HFFc6 (cell line): ENCODE data around the gene BMP8B. TPM values are rescaled to one million over a fixed set of nuclear protein-coding genes. Genes with fewer than 3 reads are reported as not detected.

Source experiments
- DNase-seq: peaks from one replicate; pipeline ENCODE4 v3.0.0-alpha.2; 2018
- H3K27ac Mint-ChIP-seq: 2 replicates; pipeline ENCODE4 v1.8.0; 2020; ENCODE audit warnings: mild to moderate bottlenecking, mixed read lengths
- H3K27me3 Mint-ChIP-seq: 2 replicates; pipeline ENCODE4 v1.8.0; 2021; ENCODE audit warnings: mild to moderate bottlenecking, moderate library complexity, mixed read lengths; ENCODE audit not compliant: insufficient read depth
- H3K36me3 Mint-ChIP-seq: 2 replicates; pipeline ENCODE4 v1.8.0; 2021; ENCODE audit warnings: low read depth, mixed read lengths
- H3K4me1 Mint-ChIP-seq: 2 replicates; pipeline ENCODE4 v1.8.0; 2020; ENCODE audit warnings: low read depth, mixed read lengths
- H3K4me3 Mint-ChIP-seq: 2 replicates; pipeline ENCODE4 v1.8.0; 2020; ENCODE audit warnings: mild to moderate bottlenecking, moderate library complexity, mixed read lengths
- H3K9me3 Mint-ChIP-seq: 2 replicates; pipeline ENCODE4 v1.8.0; 2020; ENCODE audit warnings: mild to moderate bottlenecking, mixed read lengths
- total RNA-seq, 6 experiments: library from RNA; stranded (reverse); fragmentation: NEBNext Ultra II Directional; extraction: Animal tissue kit (Norgen Biotek cat#: 25700); gene quantifications; 2 replicates in 1 of 6; 3 replicates in 5 of 6; pipeline ENCODE4 v1.2.3, GENCODE V29; 2021
- TF ChIP-seq, protein P1 (sequence below): fragments of 200-600 bp; sonication (generic); IDR thresholded peaks from 2 replicates; pipeline ENCODE4 v1.5.0; 2021; ENCODE audit warnings: antibody characterized with exemption, mild to moderate bottlenecking

The BMP8B gene
- total RNA-seq, 6 experiments from 2014 or later, result not detected

GRCh38 chr1:39753132-39754025 is 35.3 kb downstream of the BMP8B start:
- H3K27me3 Mint-ChIP-seq, result no peaks in the 10 kb centered on the region; the same call in 1 of the 2 replicates
- no peaks in the 10 kb centered on the region for H3K9me3 Mint-ChIP-seq
- TF ChIP-seq, protein P1, sequence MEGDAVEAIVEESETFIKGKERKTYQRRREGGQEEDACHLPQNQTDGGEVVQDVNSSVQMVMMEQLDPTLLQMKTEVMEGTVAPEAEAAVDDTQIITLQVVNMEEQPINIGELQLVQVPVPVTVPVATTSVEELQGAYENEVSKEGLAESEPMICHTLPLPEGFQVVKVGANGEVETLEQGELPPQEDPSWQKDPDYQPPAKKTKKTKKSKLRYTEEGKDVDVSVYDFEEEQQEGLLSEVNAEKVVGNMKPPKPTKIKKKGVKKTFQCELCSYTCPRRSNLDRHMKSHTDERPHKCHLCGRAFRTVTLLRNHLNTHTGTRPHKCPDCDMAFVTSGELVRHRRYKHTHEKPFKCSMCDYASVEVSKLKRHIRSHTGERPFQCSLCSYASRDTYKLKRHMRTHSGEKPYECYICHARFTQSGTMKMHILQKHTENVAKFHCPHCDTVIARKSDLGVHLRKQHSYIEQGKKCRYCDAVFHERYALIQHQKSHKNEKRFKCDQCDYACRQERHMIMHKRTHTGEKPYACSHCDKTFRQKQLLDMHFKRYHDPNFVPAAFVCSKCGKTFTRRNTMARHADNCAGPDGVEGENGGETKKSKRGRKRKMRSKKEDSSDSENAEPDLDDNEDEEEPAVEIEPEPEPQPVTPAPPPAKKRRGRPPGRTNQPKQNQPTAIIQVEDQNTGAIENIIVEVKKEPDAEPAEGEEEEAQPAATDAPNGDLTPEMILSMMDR, result no peak
- peaks cover 28% of the 10 kb centered on the region for H3K36me3 Mint-ChIP-seq
- no peak overlapping the region for H3K4me3 Mint-ChIP-seq
- H3K4me1 Mint-ChIP-seq, result no peaks in the 10 kb centered on the region
- DNase-seq, result no peak
- no peak overlapping the region for H3K27ac Mint-ChIP-seq

- no peaks in the 10 kb centered on the region for H3K9me3 Mint-ChIP-seq
- H3K27ac Mint-ChIP-seq, result no peak overlapping the region
- no peaks in the 10 kb centered on the region for H3K4me1 Mint-ChIP-seq
- DNase-seq, result no peak
- TF ChIP-seq, protein P1, result no peak
- no peaks in the 10 kb centered on the region; the same call in 1 of the 2 replicates for H3K27me3 Mint-ChIP-seq
- H3K4me3 Mint-ChIP-seq, result no peak overlapping the region
- peaks cover 28% of the 10 kb centered on the region for H3K36me3 Mint-ChIP-seq
These were observed 36.0 kb downstream of the BMP8B start for GRCh38 chr1:39752703-39753102.

DNA sequence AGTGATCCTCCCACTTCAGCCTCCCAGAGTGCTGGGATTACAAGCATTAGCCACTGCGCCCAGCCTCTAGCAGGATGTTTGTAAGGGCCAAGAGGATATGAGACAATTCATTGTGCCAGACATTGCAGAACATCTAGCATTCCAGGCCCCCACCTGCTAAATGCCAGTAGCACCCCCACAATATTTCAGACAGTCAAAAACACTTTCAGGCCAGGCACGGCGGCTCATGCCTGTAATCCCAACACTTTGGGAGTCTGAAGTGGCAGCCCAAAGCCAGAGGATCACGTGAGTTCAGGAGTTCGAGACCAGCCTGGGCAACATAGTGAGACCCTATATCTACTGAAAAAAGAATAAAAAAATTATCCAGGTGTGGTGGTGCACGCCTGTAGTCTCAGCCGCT is 37.1 kb downstream of the BMP8B start:
- no peaks in the 10 kb centered on the region for H3K9me3 Mint-ChIP-seq
- H3K27me3 Mint-ChIP-seq, result no peaks in the 10 kb centered on the region; the same call in 1 of the 2 replicates
- no peaks in the 10 kb centered on the region for H3K4me1 Mint-ChIP-seq
- peaks cover 27% of the 10 kb centered on the region for H3K36me3 Mint-ChIP-seq
- no peak overlapping the region for H3K4me3 Mint-ChIP-seq
- TF ChIP-seq, protein P1, result no peak
- no peak for DNase-seq
- H3K27ac Mint-ChIP-seq, result no peak overlapping the region

GRCh38 chr1:39745016-39745670 is 43.5 kb downstream of the BMP8B start:
- peaks cover 3% of the 10 kb centered on the region for H3K4me1 Mint-ChIP-seq
- no peak for DNase-seq
- H3K27me3 Mint-ChIP-seq, result no peaks in the 10 kb centered on the region
- TF ChIP-seq, protein P1, result no peak
- no peaks in the 10 kb centered on the region for H3K9me3 Mint-ChIP-seq
- no peak overlapping the region for H3K4me3 Mint-ChIP-seq
- peaks cover 50% of the 10 kb centered on the region for H3K36me3 Mint-ChIP-seq
- H3K27ac Mint-ChIP-seq, result no peak overlapping the region

- H3K27ac Mint-ChIP-seq, result peak within 1 kb of the TSS; percentile 90
- peaks cover 11% of the 10 kb centered on the region for H3K27me3 Mint-ChIP-seq
- no peaks in the 10 kb centered on the region for H3K9me3 Mint-ChIP-seq
- H3K4me3 Mint-ChIP-seq, result peak within 1 kb of the TSS; percentile 97
- peak; percentile 68 for DNase-seq
- peaks cover 18% of the 10 kb centered on the region for H3K4me1 Mint-ChIP-seq
- TF ChIP-seq, protein P1, result no peak
- peaks cover 30% of the 10 kb centered on the region; the same call in 1 of the 2 replicates for H3K36me3 Mint-ChIP-seq
These were observed 49.9 kb downstream of the BMP8B start, which contains the start of gene PPIE for GRCh38 chr1:39738622-39739366. TSS of gene PPIE (plus strand) at chr1:39738882. CDS start at chr1:39738901, 19 bp downstream.
